Fibroblast of skin of left biceps (primary cell): Measurements from ENCODE around the gene UGGT1.

Source experiments
- DNase-seq, 2 experiments: peaks; one replicate each; pipeline ENCODE4 v3.0.0-alpha.2; 2013; ENCODE audit warnings: low read depth in 2 of 2

Gene UGGT1

GRCh38 chr2:128090945-128091725 lies at the start of gene UGGT1:
UGGT1 (plus strand) TSS chr2:128091200; CDS start chr2:128091358, 158 bp downstream.
- peak; percentile 86 to 87 for DNase-seq

DNA sequence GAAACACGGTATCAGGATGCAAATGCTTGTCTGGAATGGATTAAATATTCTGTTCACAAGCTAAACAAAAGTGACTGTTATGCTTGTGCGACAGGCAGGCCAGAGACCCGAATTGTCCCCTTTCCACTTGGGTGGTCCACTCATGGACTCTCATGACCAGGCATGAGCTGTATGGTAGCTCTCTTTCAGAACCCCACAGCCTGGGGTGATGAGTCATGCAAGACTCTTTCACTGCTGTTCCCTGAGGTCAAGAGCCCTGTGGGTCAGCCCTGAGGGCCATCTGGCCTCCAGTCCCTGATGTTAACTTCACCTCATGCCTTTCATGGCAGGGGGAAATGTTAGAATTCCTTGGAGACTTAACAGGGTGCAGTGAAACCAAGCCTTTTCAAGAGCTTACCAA lies 49.4 kb upstream of the UGGT1 start:
- no peak for DNase-seq

DNA sequence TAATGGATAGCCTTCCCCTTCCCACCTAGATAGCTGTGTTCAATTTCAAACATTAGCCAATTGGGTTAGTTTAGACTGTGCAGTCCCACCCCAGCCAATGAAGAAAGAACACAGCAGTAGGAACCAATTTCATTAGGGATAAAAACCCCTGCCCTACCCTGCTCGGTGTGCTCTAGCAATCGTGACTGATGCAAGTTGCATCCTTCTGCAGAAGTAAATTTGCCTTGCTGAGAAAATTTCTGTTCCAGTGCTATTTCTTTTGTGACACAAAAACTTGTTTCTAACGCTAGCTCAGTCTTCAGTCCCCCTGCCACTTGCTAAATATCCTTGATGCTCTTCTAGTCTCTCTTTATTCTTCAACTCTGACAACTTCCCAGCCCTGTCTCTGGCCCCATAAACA lies 48.0 kb upstream of the UGGT1 start:
- DNase-seq, result no peak

DNA sequence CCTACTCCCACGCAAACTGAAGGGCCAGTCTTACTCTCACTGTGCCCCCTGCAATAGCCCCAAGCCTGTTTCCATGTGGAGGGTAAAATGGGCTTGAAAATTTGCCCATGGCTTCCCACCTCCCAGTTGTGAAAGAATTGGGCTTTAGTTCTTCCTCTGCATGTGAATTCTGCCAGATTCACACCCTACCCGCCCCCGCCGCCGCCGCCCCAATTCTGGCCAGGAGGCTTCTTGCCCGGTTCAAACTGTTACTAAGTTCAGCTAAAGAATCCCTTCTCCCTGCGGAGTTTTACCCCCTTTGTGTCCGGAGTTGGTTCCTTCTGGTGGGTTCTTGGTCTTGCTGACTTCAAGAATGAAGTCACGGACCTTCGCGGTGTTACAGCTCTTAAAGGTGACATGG lies 37.7 kb upstream of the UGGT1 start:
- DNase-seq, result no peak

DNA sequence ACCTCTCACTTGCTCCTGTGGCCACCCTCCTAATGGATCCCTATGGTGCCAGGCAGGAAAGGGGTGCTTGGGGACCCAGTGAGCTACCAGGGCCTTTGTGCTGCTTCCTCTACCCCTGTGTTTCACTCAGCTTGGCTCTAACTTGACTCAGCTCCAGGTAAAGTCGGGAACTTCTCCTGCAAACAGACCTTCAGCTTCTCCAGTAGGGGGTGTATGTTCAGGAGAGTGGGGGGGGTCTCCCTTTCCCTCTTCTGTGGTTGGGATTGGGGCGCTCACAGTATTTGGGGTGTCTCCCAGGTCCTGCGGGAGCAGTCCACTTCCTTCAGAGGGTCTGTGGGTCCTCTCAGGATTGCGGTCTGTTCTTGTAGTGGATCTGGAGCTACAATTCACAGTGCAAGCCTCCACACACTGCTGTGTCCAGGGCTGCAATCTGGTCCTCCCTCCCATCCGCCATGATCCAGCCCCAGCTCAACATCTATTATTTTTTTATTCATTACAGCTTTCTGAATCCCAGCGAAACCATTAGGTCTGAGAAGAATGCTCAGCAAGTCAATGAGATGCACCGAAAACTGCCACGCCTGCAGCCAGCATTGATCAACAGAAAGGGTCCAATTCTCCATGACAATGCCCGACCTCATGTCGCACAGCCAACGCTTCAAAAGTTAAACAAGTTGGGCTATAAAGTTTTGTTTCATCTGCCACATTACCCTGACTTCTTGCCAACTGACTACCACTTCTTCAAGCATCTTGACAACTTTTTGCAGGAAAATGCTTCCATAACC lies 36.7 kb upstream of the UGGT1 start:
- no peak for DNase-seq

GRCh38 chr2:128057334-128057733 lies 33.7 kb upstream of the UGGT1 start:
- DNase-seq, result no peak

GRCh38 chr2:128058114-128058513 lies 32.9 kb upstream of the UGGT1 start:
- DNase-seq, result no peak

DNA sequence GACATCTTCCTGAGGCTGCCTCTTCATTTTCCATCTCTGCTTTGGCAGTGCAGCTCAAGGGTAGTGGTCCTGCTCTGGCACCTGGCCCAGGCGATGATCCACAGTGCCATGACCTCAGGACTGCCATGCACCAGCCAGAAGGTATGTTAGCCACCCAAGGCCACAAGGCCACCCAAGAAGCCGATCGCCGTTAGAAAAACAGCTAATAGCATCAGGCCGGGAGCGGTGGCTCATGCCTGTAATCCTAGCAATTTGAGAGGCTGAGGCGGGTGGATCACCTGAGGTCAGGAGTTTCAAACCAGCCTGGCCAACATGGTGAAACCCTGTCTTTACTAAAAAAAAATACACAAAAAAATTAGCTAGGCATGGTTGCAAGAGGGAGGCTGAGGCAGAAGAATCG lies 28.4 kb upstream of the UGGT1 start:
- DNase-seq, result no peak

- DNase-seq, result no peak
These were observed 26.6 kb upstream of the UGGT1 start for GRCh38 chr2:128064353-128064752.

- DNase-seq, result no peak
These were observed 21.2 kb upstream of the UGGT1 start for GRCh38 chr2:128069769-128070168.

GRCh38 chr2:128073278-128073677 lies 17.7 kb upstream of the UGGT1 start:
- no peak for DNase-seq

DNA sequence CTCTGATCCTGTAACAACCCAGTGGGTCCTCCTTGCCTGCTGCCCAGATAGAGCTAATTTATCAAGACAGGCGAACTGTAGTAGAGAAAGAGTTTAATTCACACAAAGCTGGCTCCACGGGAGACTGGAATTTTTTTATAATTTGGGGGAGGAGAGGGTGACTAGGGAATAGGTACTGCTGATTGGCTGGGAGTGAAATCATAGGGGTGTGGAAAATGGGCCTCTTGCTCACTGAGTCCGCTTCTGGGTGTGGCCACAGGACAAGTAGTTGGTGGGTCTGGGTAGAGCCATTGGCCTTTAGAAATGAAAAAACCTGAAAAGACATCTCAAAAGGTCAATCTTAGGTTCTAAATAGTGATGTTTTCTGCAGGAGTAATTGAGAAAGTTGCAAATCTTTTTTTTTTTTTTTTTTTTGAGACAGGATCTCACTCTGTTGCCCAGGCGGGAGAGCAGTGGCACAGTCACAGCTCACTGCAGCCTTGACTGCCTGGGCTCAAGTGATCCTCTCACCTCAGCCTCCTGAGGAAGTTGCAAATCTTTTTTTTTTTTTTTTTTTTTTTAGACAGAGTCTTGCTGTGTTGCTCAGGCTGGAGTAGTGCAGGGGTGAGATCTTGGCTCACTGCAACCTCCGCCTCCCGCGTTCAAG lies 14.4 kb upstream of the UGGT1 start:
- DNase-seq, result no peak

DNA sequence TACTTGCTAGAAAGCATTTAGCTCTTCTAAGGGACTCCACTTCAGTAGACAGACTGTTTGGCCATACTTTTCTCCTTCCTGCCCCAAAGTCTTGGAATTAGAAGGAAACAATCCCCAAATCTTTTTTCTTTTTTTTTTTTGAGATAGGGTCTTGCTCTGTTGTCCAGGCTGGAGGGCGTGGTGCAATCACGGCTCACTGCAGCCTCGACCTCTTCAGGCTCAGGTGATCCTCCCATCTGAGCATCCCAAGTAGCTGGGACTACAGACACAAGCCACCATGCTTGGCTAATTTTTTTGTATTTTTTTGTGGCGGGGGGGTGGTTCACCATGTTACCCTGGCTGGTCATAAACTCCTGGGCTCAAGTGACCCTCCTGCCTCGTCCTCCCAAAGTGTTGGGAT lies 6.2 kb upstream of the UGGT1 start:
- no peak for DNase-seq

GRCh38 chr2:128086244-128086643 lies 4.8 kb upstream of the UGGT1 start:
- DNase-seq, result no peak

GRCh38 chr2:128090575-128090944 lies 440 bp upstream of the UGGT1 start:
- no peak for DNase-seq

DNA sequence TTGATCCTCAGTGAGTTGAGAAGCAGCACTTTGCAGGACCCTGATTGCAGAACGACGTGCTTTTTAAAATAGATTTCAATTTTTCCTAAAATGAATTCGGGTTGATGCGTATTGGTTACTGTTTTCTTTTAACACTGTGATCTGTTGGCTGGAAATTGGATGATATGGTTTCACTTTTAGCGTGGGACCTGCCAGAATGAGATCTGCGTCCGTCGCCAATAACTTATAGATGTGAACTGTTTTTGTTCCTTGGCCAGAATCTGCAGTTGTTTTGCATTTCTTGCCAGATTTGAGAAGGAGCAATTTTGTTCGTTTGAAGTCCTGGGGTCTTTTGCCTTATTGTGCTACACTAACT lies 703 bp downstream of the UGGT1 start:
- no peak for DNase-seq

- no peak for DNase-seq
These were observed 1.7 kb downstream of the UGGT1 start for GRCh38 chr2:128092656-128093055.

DNA sequence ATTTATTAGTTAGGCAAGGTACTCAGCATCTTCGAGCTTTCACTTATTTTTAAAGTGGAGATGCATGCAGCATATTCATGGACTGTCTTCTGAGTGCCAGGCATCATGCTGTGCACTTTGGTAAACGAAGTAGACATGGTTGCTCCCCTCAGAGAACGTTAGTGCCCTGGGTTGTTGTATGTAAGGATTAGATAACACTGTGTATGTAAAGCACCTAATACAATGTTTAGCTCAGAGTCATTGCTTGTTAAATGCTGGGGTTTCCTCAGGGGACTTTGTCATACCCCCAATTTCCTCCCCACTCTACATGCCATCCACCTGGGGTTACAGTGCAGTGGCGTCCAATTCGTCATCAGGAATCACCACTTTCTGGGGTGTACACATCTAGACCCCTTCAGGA lies 2.8 kb downstream of the UGGT1 start:
- no peak for DNase-seq

DNA sequence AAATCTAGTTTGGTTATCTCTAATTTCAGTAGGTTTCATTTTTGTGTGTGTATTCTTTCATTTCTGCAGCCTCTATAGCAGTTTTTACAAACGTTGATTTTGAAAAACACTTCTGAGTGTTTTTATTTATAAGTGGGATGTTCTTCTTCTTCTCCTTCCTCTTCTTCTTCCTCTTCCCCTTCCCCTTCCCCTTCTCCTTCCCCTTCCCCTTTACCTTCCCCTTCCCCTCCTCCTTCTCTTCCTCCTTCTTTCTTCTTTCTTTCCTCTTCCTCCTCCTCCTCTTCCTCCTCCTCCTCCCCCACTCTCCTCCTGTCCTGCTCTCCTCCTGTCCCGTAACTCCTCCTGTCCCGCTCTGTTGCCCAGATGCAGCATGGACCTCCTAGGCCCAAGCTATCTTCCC lies 4.2 kb downstream of the UGGT1 start:
- no peak for DNase-seq

GRCh38 chr2:128103407-128103806 lies 12.4 kb downstream of the UGGT1 start:
- DNase-seq, result no peak

GRCh38 chr2:128105072-128105471 lies 14.1 kb downstream of the UGGT1 start:
- DNase-seq, result no peak

- DNase-seq, result no peak
These were observed 17.2 kb downstream of the UGGT1 start for GRCh38 chr2:128108166-128108565.

DNA sequence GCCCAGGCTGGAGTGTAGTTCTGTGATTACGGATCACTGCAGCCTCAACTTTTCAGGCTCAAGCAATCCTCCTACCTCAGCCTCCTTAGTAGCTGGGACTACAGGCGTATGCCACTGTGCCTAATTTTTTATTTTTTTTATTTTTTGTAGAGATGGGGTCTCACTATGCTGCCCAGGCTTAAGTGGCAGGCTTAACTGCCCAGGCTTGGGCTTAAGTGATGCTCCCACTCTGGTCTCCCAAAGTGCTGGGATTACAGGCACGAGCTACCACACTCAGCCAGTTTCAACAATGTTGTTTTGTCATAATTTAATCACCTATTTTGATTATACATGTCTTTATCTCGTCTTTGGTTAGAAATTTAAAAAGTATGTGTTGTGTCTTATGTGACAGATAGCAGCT lies 18.2 kb downstream of the UGGT1 start:
- DNase-seq, result no peak
